Keratinocyte (primary cell): ENCODE data around the gene ANKRD18B.
"Not testable (repeated sequence)": the region's sequence is repeated elsewhere in the genome, so short reads cannot be mapped to it uniquely, and the experiment has no call there.

Source experiments
- EZH2 ChIP-seq: IDR thresholded peaks from one replicate; pipeline ENCODE4 v1.6.1; 2012; ENCODE audit warnings: inconsistent platforms, mild to moderate bottlenecking, low read length, moderate library complexity
- TF ChIP-seq, protein P1 (sequence below), 3 experiments: IDR thresholded peaks in 1 of 3; conservative IDR thresholded peaks in 1 of 3; optimal IDR thresholded peaks in 1 of 3; 2 replicates in 2 of 3; 3 replicates in 1 of 3; pipeline versions ENCODE3 to v1.5.1; 2011; ENCODE audit warnings: low read length in 3 of 3, mild to moderate bottlenecking in 3 of 3, moderate library complexity in 2 of 3, control low read depth in 1 of 3, inconsistent platforms in 1 of 3; ENCODE audit not compliant: insufficient read depth in 2 of 3; ENCODE audit errors: extremely low read depth in 1 of 3

- TF ChIP-seq, protein P1, sequence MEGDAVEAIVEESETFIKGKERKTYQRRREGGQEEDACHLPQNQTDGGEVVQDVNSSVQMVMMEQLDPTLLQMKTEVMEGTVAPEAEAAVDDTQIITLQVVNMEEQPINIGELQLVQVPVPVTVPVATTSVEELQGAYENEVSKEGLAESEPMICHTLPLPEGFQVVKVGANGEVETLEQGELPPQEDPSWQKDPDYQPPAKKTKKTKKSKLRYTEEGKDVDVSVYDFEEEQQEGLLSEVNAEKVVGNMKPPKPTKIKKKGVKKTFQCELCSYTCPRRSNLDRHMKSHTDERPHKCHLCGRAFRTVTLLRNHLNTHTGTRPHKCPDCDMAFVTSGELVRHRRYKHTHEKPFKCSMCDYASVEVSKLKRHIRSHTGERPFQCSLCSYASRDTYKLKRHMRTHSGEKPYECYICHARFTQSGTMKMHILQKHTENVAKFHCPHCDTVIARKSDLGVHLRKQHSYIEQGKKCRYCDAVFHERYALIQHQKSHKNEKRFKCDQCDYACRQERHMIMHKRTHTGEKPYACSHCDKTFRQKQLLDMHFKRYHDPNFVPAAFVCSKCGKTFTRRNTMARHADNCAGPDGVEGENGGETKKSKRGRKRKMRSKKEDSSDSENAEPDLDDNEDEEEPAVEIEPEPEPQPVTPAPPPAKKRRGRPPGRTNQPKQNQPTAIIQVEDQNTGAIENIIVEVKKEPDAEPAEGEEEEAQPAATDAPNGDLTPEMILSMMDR (optimal IDR thresholded peaks at IDR 0.05 in 1 of 3, IDR thresholded peaks at IDR 0.05 in 1 of 3, conservative IDR thresholded peaks at IDR 0.05 in 1 of 3; ENCODE audit: extremely low read depth in 1 of 3, insufficient read depth in 2 of 3, low read length in 3 of 3) = not testable (repeated sequence)
- TF ChIP-seq EZH2 = not testable (repeated sequence)
Observed at GRCh38 chr9:33600911-33601310, 76.9 kb downstream of the ANKRD18B start.
